GM12878 (cell line): ENCODE data around the gene CTBP1. TPM values are rescaled to one million over a fixed set of nuclear protein-coding genes. Genes with fewer than 3 reads are reported as not detected.

ENCODE experiments used
- ATAC-seq: fragments of 200-7000 bp; cut with Tn5 transposase; 3 replicates; pipeline ENCODE4 v1.9.1; 2020; ENCODE audit warnings: mild to moderate bottlenecking, moderate library complexity
- BruUV-seq: library from RNA; stranded (reverse); fragments of 400-500 nt; replicated peaks from 2 replicates; lab custom pipeline; 2021; lab: Mats Ljungman, UMichigan
- CTCF ChIA-PET: fragments of 300-600 bp; sonication (Branson Sonifier 250); formaldehyde crosslinking; extraction: SDS; loops from one replicate; lab custom pipeline; 2021; ENCODE audit warnings: inconsistent platforms; lab: Yijun Ruan, JAX
- POLR2A ChIA-PET: fragments of 350-600 bp; formaldehyde crosslinking; extraction: SDS; loops from one replicate; lab custom pipeline; 2021; ENCODE audit warnings: inconsistent platforms; lab: Charles Lee
- RAD21 ChIA-PET: fragments of 300-600 bp; sonication (Branson Sonifier 250); formaldehyde crosslinking; loops from one replicate; lab custom pipeline; 2023; ENCODE audit warnings: antibody characterized with exemption; ENCODE audit not compliant: unreplicated experiment; lab: Charles Lee
- SMC1A ChIA-PET: fragments of 300-600 bp; sonication (Branson Sonifier 250); formaldehyde crosslinking; loops from one replicate; lab custom pipeline; 2023; ENCODE audit not compliant: unreplicated experiment, uncharacterized antibody; lab: Charles Lee
- DNase-seq: peaks from one replicate; pipeline ENCODE4 v3.0.0-alpha.2; 2011; ENCODE audit warnings: low read depth, low spot score
- FAIRE-seq: peaks from 3 replicates; lab custom pipeline; 2011; peaks lifted over from hg19 to GRCh38; lab: Jason Lieb, UNC
- H2AFZ ChIP-seq: 2 replicates; pipeline ENCODE4 v1.6.0; 2011; ENCODE audit warnings: low read depth, low read length, control low read depth; ENCODE audit not compliant: control insufficient read depth
- H3K27ac ChIP-seq: 2 replicates; pipeline ENCODE4 v1.5.1; 2011; ENCODE audit warnings: control low read depth; ENCODE audit not compliant: control insufficient read depth, insufficient read depth
- H3K27me3 ChIP-seq, 2 experiments: replicated peaks in 1 of 2; 2 replicates each; pipeline versions ENCODE4 v1.6.0 to v1.6.1; 2011; ENCODE audit warnings: low read length in 1 of 2; ENCODE audit not compliant: control insufficient read depth in 2 of 2, insufficient read depth in 2 of 2
- H3K36me3 ChIP-seq, 2 experiments: 2 replicates each; pipeline ENCODE4 v1.5.1; 2011; ENCODE audit warnings: low read length in 1 of 2; ENCODE audit not compliant: control insufficient read depth in 2 of 2, insufficient read depth in 2 of 2
- H3K4me1 ChIP-seq: 2 replicates; pipeline ENCODE4 v1.6.1; 2011; ENCODE audit warnings: mild to moderate bottlenecking, low read length, moderate library complexity, mixed read lengths; ENCODE audit not compliant: control insufficient read depth, insufficient read depth
- H3K4me2 ChIP-seq: 2 replicates; pipeline ENCODE4 v1.6.0; 2011; ENCODE audit warnings: control low read depth; ENCODE audit not compliant: control insufficient read depth, insufficient read depth
- H3K4me3 ChIP-seq: fragments of 200-600 bp; sonication (generic); 2 replicates; pipeline ENCODE4 v1.5.1; 2016
- H3K79me2 ChIP-seq: 2 replicates; pipeline ENCODE4 v1.6.0; 2011; ENCODE audit warnings: low read length; ENCODE audit not compliant: control insufficient read depth, insufficient read depth
- H3K9ac ChIP-seq: 2 replicates; pipeline ENCODE4 v1.8.0; 2011; ENCODE audit warnings: low read length, control low read depth, mixed read lengths; ENCODE audit not compliant: control insufficient read depth, insufficient read depth
- H3K9me3 ChIP-seq: replicated peaks from 3 replicates; pipeline ENCODE4 v1.5.1; 2011; ENCODE audit warnings: mild to moderate bottlenecking, low read length; ENCODE audit not compliant: control insufficient read depth, insufficient read depth
- H4K20me1 ChIP-seq: 2 replicates; pipeline ENCODE4 v1.6.0; 2011; ENCODE audit not compliant: control insufficient read depth, insufficient read depth
- BRCA1 ChIP-seq: IDR thresholded peaks from 2 replicates; pipeline ENCODE4 v1.6.1; 2011; ENCODE audit warnings: low read depth, low read length, improper control_type of control experiment
- JUND ChIP-seq: IDR thresholded peaks from 2 replicates; pipeline ENCODE4 v1.6.1; 2012; ENCODE audit warnings: low read depth, mild to moderate bottlenecking, low read length, improper control_type of control experiment, moderate library complexity
- KLF5 ChIP-seq: fragments of 450-650 bp; IDR thresholded peaks from 2 replicates; pipeline ENCODE4 v1.6.1; 2014; ENCODE audit warnings: mild to moderate bottlenecking; ENCODE audit not compliant: partially characterized antibody
- MTA2 ChIP-seq: fragments of 450-650 bp; IDR thresholded peaks from 2 replicates; pipeline ENCODE4 v1.6.1; 2016; ENCODE audit warnings: low read depth, mild to moderate bottlenecking, moderate library complexity
- NR2F1 ChIP-seq: fragments of 450-650 bp; conservative IDR thresholded peaks from 2 replicates; pipeline ENCODE4 v1.6.1; 2017; ENCODE audit warnings: mild to moderate bottlenecking
- POLR2AphosphoS5 ChIP-seq: IDR thresholded peaks from 2 replicates; pipeline ENCODE4 v1.6.1; 2011; ENCODE audit warnings: mild to moderate bottlenecking, low read length, inconsistent platforms
- RB1 ChIP-seq: fragments of 450-650 bp; formaldehyde crosslinking; IDR thresholded peaks from 2 replicates; pipeline ENCODE4 v1.6.1; 2017; ENCODE audit warnings: mild to moderate bottlenecking, borderline replicate concordance
- SMARCA5 ChIP-seq: fragments of 450-650 bp; IDR thresholded peaks from 2 replicates; pipeline ENCODE4 v1.6.1; 2017; ENCODE audit warnings: mild to moderate bottlenecking
- WRNIP1 ChIP-seq: IDR thresholded peaks from 2 replicates; pipeline ENCODE4 v1.6.1; 2011; ENCODE audit warnings: low read depth, low read length, improper control_type of control experiment, borderline replicate concordance
- WGBS: methylation state at CpG from one replicate; pipeline ENCODE4 v1.1.6; 2016; ENCODE audit warnings: low lambda C conversion rate; ENCODE audit not compliant: insufficient replicate concordance, insufficient coverage; ENCODE audit errors: missing lambda C conversion rate; 5-methylcytosine and 5-hydroxymethylcytosine counted together
- in situ Hi-C: fragments of 300-500 bp; cut with MboI; formaldehyde crosslinking; loops from 9 replicates; pipeline ENCODE4 v1.14.3; 2018; ENCODE audit warnings: mixed read lengths
- intact Hi-C: fragments of 100-400 bp; cut with micrococcal nuclease; formaldehyde crosslinking; loops from one replicate; pipeline ENCODE4 v1.14.2; 2022; ENCODE audit not compliant: unreplicated experiment
- polyA plus RNA-seq, 11 experiments: library from polyadenylated mRNA; depleted of rRNA in 4 of 11; unstranded in 6 of 11; stranded (reverse) in 5 of 11; fragments of >200 nt; fragmentation: Nextera tagmentation in 4 of 11; fragmentation: Illumina TruSeq in 1 of 11; extraction: Ambion mirVana in 4 of 11; extraction: Trizol in 1 of 11; gene quantifications; 1 replicate in 1 of 11; 2 replicates in 10 of 11; pipeline versions ENCODE4 v1.2.1 to v1.2.3, GENCODE V29; 2011 to 2016; ENCODE audit warnings: inconsistent platforms in 2 of 11, missing spikeins in 2 of 11, low read depth in 1 of 11
- total RNA-seq, 4 experiments: library from RNA; depleted of rRNA in 3 of 4; stranded (reverse); fragments of >200 nt in 3 of 4; fragmentation: Illumina TruSeq in 1 of 4; extraction: Trizol in 1 of 4; gene quantifications; 2 replicates each; pipeline versions ENCODE4 v1.2.1 to v1.2.3, GENCODE V29; 2013 to 2021
- TF ChIP-seq, protein P1 (sequence below): fragments of 450-650 bp; formaldehyde crosslinking; IDR thresholded peaks from 2 replicates; pipeline ENCODE4 v1.4.0; 2020; ENCODE audit warnings: mild to moderate bottlenecking, moderate library complexity

The CTBP1 gene
- total and polyA plus RNA-seq, 10 of the 15 experiments (the other 5 are each of a cell fraction or from before 2014, with no cell fraction given): 7.4 to 182 (median 63.1) TPM

DNA sequence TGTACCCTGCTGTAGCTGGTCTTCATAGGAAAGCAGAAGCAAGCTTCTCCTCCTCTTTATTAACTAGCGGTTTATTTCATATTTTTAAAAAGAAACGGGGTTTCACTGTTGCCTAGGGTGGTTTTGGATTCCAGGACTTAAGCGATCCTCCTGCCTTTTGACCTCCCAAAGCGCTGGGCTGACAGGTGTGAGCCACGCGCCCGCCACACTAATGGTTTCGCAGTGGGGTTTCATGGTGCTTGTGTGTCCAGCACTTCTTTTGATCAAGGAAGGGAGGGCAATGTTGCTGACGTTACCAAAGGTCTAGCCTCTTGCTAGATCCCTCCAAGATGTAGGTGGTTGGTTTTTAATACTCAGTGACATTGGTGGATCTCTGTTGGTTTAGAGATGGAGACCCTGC is 42.2 kb upstream of the CTBP1 start:
- TF ChIP-seq KLF5 (no peak), POLR2AphosphoS5 (0 out of 2 replicates have a peak, but pooled peaks have one; percentile 15)
- no peaks in the 10 kb centered on the region for H3K27me3 ChIP-seq
- peak overlapping the region; percentile 85 for H3K9ac ChIP-seq
- RAD21 ChIA-PET: interaction anchor here (1.0 to 3.4 kb wide), 2 partner anchors 55 to 61 kb away, joined by 3 to 28 read pairs; partner anchors contain the start of gene UVSSA
- ATAC-seq (no peak), FAIRE-seq (no peak), DNase-seq (no peak)
- peaks cover 19% of the 10 kb centered on the region for H3K4me1 ChIP-seq
- no TSS peak for BruUV-seq
- H4K20me1 ChIP-seq: no peaks in the 10 kb centered on the region
- CTCF ChIA-PET: interaction anchor here (1.5 to 2.3 kb wide), 3 partner anchors 9 to 160 kb away, joined by 4 to 12 read pairs (median 8); no protein-coding TSS in a partner anchor
- in situ Hi-C loops: loop anchor here (5.0 kb wide), 1 partner anchor 56 kb away; the partner anchor contains the start of gene UVSSA
- WGBS: 74% methylated on average over 9 of the region's 9 CpGs
- SMC1A ChIA-PET: interaction anchor here (1.0 to 3.0 kb wide), 3 partner anchors 28 to 72 kb away, joined by 3 to 15 read pairs (median 4); partner anchors contain the start of gene UVSSA
- H3K27ac ChIP-seq: no peak overlapping the region; the same call in 1 of the 2 replicates
- H3K4me2 ChIP-seq: peak overlapping the region; percentile 44
- H3K9me3 ChIP-seq: no peaks in the 10 kb centered on the region; the same call in 1 of the 3 replicates
- intact Hi-C loops: no loop called here
- H3K79me2 ChIP-seq: peaks cover 52% of the 10 kb centered on the region
- no peaks in the 10 kb centered on the region; a peak in 1 of 4 replicates for H3K36me3 ChIP-seq
- H2AFZ ChIP-seq: no peak overlapping the region
- peak overlapping the region; percentile 87 for H3K4me3 ChIP-seq
- POLR2A ChIA-PET: interaction anchor here (1.0 to 1.9 kb wide), 3 partner anchors 41 to 510 kb away, joined by 4 to 9 read pairs (median 5); partner anchors contain the start of gene CTBP1

GRCh38 chr4:1290165-1290977 is 41.4 kb upstream of the CTBP1 start:
- peak overlapping the region; percentile 85 for H3K9ac ChIP-seq
- H3K4me3 ChIP-seq: peak overlapping the region; percentile 87
- intact Hi-C loops (no loop called here), in situ Hi-C loops (loop anchor here (5.0 kb wide), 1 partner anchor 57 kb away; the partner anchor contains the start of gene UVSSA)
- POLR2A ChIA-PET: interaction anchor here (1.0 to 2.1 kb wide), 4 partner anchors 41 to 509 kb away, joined by 4 to 9 read pairs (median 6); partner anchors contain the start of genes CTBP1 and UVSSA
- no peaks in the 10 kb centered on the region; the same call in 1 of the 3 replicates for H3K9me3 ChIP-seq
- H2AFZ ChIP-seq: no peak overlapping the region
- H3K27me3 ChIP-seq: no peaks in the 10 kb centered on the region
- DNase-seq (no peak), ATAC-seq (peak; percentile 2; the same call in 2 of the 3 replicates), FAIRE-seq (no peak)
- WGBS: 3% methylated on average over 33 of the region's 47 CpGs
- H3K36me3 ChIP-seq: no peaks in the 10 kb centered on the region; a peak in 1 of 4 replicates
- RAD21 ChIA-PET: interaction anchor here (0.6 to 3.4 kb wide), 5 partner anchors 23 to 160 kb away, joined by 3 to 28 read pairs (median 3); partner anchors contain the start of gene UVSSA
- BruUV-seq: no TSS peak
- peaks cover 19% of the 10 kb centered on the region for H3K4me1 ChIP-seq
- no peaks in the 10 kb centered on the region for H4K20me1 ChIP-seq
- SMC1A ChIA-PET: interaction anchor here (1.0 to 3.0 kb wide), 5 partner anchors 19 to 106 kb away, joined by 3 to 15 read pairs (median 4); partner anchors contain the start of gene UVSSA
- peaks cover 51% of the 10 kb centered on the region for H3K79me2 ChIP-seq
- peak overlapping the region; percentile 44 for H3K4me2 ChIP-seq
- CTCF ChIA-PET: interaction anchor here (0.6 to 2.3 kb wide), 7 partner anchors 10 to 403 kb away, joined by 3 to 12 read pairs (median 4); no protein-coding TSS in a partner anchor
- peak overlapping the region; percentile 78 for H3K27ac ChIP-seq
- TF ChIP-seq, protein P1, sequence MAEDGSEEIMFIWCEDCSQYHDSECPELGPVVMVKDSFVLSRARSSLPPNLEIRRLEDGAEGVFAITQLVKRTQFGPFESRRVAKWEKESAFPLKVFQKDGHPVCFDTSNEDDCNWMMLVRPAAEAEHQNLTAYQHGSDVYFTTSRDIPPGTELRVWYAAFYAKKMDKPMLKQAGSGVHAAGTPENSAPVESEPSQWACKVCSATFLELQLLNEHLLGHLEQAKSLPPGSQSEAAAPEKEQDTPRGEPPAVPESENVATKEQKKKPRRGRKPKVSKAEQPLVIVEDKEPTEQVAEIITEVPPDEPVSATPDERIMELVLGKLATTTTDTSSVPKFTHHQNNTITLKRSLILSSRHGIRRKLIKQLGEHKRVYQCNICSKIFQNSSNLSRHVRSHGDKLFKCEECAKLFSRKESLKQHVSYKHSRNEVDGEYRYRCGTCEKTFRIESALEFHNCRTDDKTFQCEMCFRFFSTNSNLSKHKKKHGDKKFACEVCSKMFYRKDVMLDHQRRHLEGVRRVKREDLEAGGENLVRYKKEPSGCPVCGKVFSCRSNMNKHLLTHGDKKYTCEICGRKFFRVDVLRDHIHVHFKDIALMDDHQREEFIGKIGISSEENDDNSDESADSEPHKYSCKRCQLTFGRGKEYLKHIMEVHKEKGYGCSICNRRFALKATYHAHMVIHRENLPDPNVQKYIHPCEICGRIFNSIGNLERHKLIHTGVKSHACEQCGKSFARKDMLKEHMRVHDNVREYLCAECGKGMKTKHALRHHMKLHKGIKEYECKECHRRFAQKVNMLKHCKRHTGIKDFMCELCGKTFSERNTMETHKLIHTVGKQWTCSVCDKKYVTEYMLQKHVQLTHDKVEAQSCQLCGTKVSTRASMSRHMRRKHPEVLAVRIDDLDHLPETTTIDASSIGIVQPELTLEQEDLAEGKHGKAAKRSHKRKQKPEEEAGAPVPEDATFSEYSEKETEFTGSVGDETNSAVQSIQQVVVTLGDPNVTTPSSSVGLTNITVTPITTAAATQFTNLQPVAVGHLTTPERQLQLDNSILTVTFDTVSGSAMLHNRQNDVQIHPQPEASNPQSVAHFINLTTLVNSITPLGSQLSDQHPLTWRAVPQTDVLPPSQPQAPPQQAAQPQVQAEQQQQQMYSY (CRISPR knock-in tag): no peak
- TF ChIP-seq POLR2AphosphoS5: peak; percentile 19; the same call in 1 of the 2 replicates
- no peak for TF ChIP-seq BRCA1
- no peak for TF ChIP-seq WRNIP1
- TF ChIP-seq NR2F1: no peak; the same call in 1 of the 2 replicates
- no peak for TF ChIP-seq MTA2
- no peak for TF ChIP-seq JUND
- TF ChIP-seq SMARCA5: 0 out of 2 replicates have a peak, but pooled peaks have one; percentile 1
- TF ChIP-seq RB1: no peak
